Fibroblast of lung (primary cell): ENCODE data around the gene ERCC8.

Experiments used
- CTCF ChIP-seq, 2 donors: IDR thresholded peaks in 1 of 2; conservative IDR thresholded peaks in 1 of 2; 1 replicate in 1 of 2; 2 replicates in 1 of 2; pipeline ENCODE4 v1.5.1; 2011 to 2012; ENCODE audit warnings: low read length in 2 of 2, control low read depth in 1 of 2, inconsistent platforms in 1 of 2, low read depth in 1 of 2, mild to moderate bottlenecking in 1 of 2
- EZH2 ChIP-seq: IDR thresholded peaks from 2 replicates; pipeline ENCODE4 v1.5.1; 2012; ENCODE audit warnings: low read length, control low read depth, mild to moderate bottlenecking; ENCODE audit errors: missing control alignments

- TF ChIP-seq CTCF (conservative IDR thresholded peaks at IDR 0.05 in 1 of 2, IDR thresholded peaks at IDR 0.05 in 1 of 2; ENCODE audit: low read depth in 1 of 2, low read length in 2 of 2) (no peak), EZH2 (no peak)
Measured at GRCh38 chr5:60836131-60836530, 108.7 kb downstream of the ERCC8 start.
